HCT116 (cell line): ENCODE measurements around the gene COL8A2. TPM values are rescaled to one million over a fixed set of nuclear protein-coding genes. Genes with fewer than 3 reads are reported as not detected.

Source experiments
- ATAC-seq: fragments of 200-7000 bp; cut with Tn5 transposase; 2 replicates; pipeline ENCODE4 v1.9.1; 2020; ENCODE audit warnings: mild to moderate bottlenecking, moderate library complexity
- BruUV-seq: library from RNA; stranded (reverse); fragments of 400-500 nt; replicated peaks from 2 replicates; lab custom pipeline; 2021; lab: Mats Ljungman, UMichigan
- CTCF ChIA-PET: fragments of 300-600 bp; sonication (Branson Sonifier 250); formaldehyde crosslinking; loops from one replicate; lab custom pipeline; 2021; ENCODE audit warnings: antibody characterized with exemption; lab: Charles Lee
- POLR2A ChIA-PET: fragments of 300-600, 350-600 bp; sonication (Branson Sonifier 250); formaldehyde crosslinking; loops from one replicate; lab custom pipeline; 2021; ENCODE audit warnings: antibody characterized with exemption; lab: Charles Lee
- RAD21 ChIA-PET, 2 experiments: fragments of 300-600 bp; sonication (Branson Sonifier 250); formaldehyde crosslinking; loops; one replicate each; lab custom pipeline; 2023; ENCODE audit warnings: low total read pairs in 2 of 2; ENCODE audit not compliant: uncharacterized antibody in 2 of 2, unreplicated experiment in 2 of 2, low non-redundant PET in 1 of 2; lab: Charles Lee
- DNase-seq: peaks from one replicate; pipeline ENCODE4 v3.0.0-alpha.2; 2010; ENCODE audit warnings: low read depth, low spot score
- H2AFZ ChIP-seq: fragments of 200-600 bp; shearing (Covaris generic), sonication (generic); 2 replicates; pipeline ENCODE4 v1.6.1; 2017; ENCODE audit warnings: low read depth, mixed run types, mixed read lengths, antibody characterized with exemption, low read length; ENCODE audit not compliant: poor library complexity, severe bottlenecking
- H3K27ac ChIP-seq: 2 replicates; pipeline ENCODE4 v1.5.1; 2012; ENCODE audit warnings: low read depth, low read length
- H3K27me3 ChIP-seq: fragments of 200-600 bp; sonication (generic); 2 replicates; pipeline ENCODE4 v1.6.1; 2016; ENCODE audit warnings: mixed run types, low read length, mixed read lengths; ENCODE audit not compliant: insufficient read depth
- H3K36me3 ChIP-seq, 2 experiments: fragments of 200-500 bp in 1 of 2; fragments of 200-600 bp in 1 of 2; sonication (Bioruptor generic) in 1 of 2; sonication (generic) in 1 of 2; 2 replicates each; pipeline versions ENCODE4 v1.5.1 to v1.6.1; 2014 to 2016; ENCODE audit warnings: low read length in 2 of 2, inconsistent platforms in 1 of 2, mixed read lengths in 1 of 2, mixed run types in 1 of 2; ENCODE audit not compliant: insufficient read depth in 2 of 2, control insufficient read depth in 1 of 2
- H3K4me1 ChIP-seq, 2 experiments: fragments of 200-600 bp in 1 of 2; sonication (generic) in 1 of 2; 2 replicates each; pipeline versions ENCODE4 v1.5.1 to v1.6.1; 2012 to 2017; ENCODE audit warnings: low read length in 2 of 2, inconsistent platforms in 1 of 2, mild to moderate bottlenecking in 1 of 2, mixed read lengths in 1 of 2, mixed run types in 1 of 2, moderate library complexity in 1 of 2; ENCODE audit not compliant: insufficient read depth in 2 of 2, control insufficient read depth in 1 of 2
- H3K4me2 ChIP-seq: fragments of 200-600 bp; sonication (generic); 2 replicates; pipeline ENCODE4 v1.6.1; 2017; ENCODE audit warnings: mixed run types, low read length, mixed read lengths
- H3K4me3 ChIP-seq, 2 experiments: fragments of 200-600 bp in 1 of 2; sonication (generic) in 1 of 2; replicated peaks in 1 of 2; 2 replicates each; pipeline ENCODE4 v1.5.1; 2011 to 2016; ENCODE audit warnings: low read length in 2 of 2, control low read depth in 1 of 2, low read depth in 1 of 2, mild to moderate bottlenecking in 1 of 2, mixed read lengths in 1 of 2, mixed run types in 1 of 2
- H3K79me2 ChIP-seq: fragments of 200-600 bp; sonication (generic); 2 replicates; pipeline ENCODE4 v1.6.1; 2017; ENCODE audit warnings: mild to moderate bottlenecking, mixed run types, low read length, moderate library complexity, mixed read lengths; ENCODE audit not compliant: insufficient read depth
- H3K9ac ChIP-seq: fragments of 200-600 bp; sonication (generic); 2 replicates; pipeline ENCODE4 v1.6.1; 2016; ENCODE audit warnings: low read length, mixed read lengths
- H3K9me2 ChIP-seq: fragments of 200-600 bp; sonication (generic), shearing (Covaris generic); 2 replicates; pipeline ENCODE4 v1.6.1; 2017; ENCODE audit warnings: mixed run types, mild to moderate bottlenecking, moderate library complexity; ENCODE audit not compliant: insufficient read depth
- H3K9me3 ChIP-seq, 2 experiments: fragments of 200-500 bp in 1 of 2; fragments of 200-600 bp in 1 of 2; sonication (Bioruptor generic) in 1 of 2; sonication (generic) in 1 of 2; 2 replicates each; pipeline ENCODE4 v1.6.1; 2014 to 2017; ENCODE audit warnings: low read length in 2 of 2, mixed read lengths in 2 of 2, inconsistent platforms in 1 of 2, low read depth in 1 of 2, mild to moderate bottlenecking in 1 of 2, mixed run types in 1 of 2, moderate library complexity in 1 of 2; ENCODE audit not compliant: control insufficient read depth in 1 of 2, insufficient read depth in 1 of 2
- H4K20me1 ChIP-seq: fragments of 200-600 bp; sonication (generic), shearing (Covaris generic); 2 replicates; pipeline ENCODE4 v1.6.1; 2017; ENCODE audit warnings: mixed run types, mild to moderate bottlenecking, moderate library complexity; ENCODE audit not compliant: insufficient read depth
- ATF3 ChIP-seq: IDR thresholded peaks from 2 replicates; pipeline ENCODE4 v1.6.1; 2012
- CBX3 ChIP-seq: IDR thresholded peaks from 2 replicates; pipeline ENCODE4 v1.6.1; 2012; ENCODE audit warnings: low read depth
- CEBPB ChIP-seq: IDR thresholded peaks from 2 replicates; pipeline ENCODE4 v1.6.1; 2012; ENCODE audit warnings: low read depth
- CTCF ChIP-seq, 3 experiments: fragments of 200-600 bp in 1 of 3; sonication (generic) in 1 of 3; IDR thresholded peaks in 2 of 3; conservative IDR thresholded peaks in 1 of 3; 2 replicates each; pipeline ENCODE4 v1.5.1; 2012 to 2017; ENCODE audit warnings: low read depth in 2 of 3, low read length in 2 of 3, antibody characterized with exemption in 1 of 3, borderline replicate concordance in 1 of 3, control low read depth in 1 of 3, mild to moderate bottlenecking in 1 of 3, mixed read lengths in 1 of 3, mixed run types in 1 of 3, moderate library complexity in 1 of 3; ENCODE audit not compliant: insufficient read depth in 1 of 3
- EGR1 ChIP-seq: IDR thresholded peaks from 2 replicates; pipeline ENCODE4 v1.6.1; 2012; ENCODE audit warnings: low read depth
- ELF1 ChIP-seq: IDR thresholded peaks from 2 replicates; pipeline ENCODE4 v1.6.1; 2012; ENCODE audit warnings: low read depth, borderline replicate concordance
- EZH2phosphoT487 ChIP-seq: fragments of 200-600 bp; IDR thresholded peaks from 2 replicates; pipeline ENCODE4 v1.6.1; 2018; ENCODE audit warnings: antibody characterized with exemption, borderline replicate concordance
- FOSL1 ChIP-seq: IDR thresholded peaks from 2 replicates; pipeline ENCODE4 v1.6.1; 2012; ENCODE audit warnings: low read depth
- MAX ChIP-seq: IDR thresholded peaks from 2 replicates; pipeline ENCODE4 v1.6.1; 2012
- POLR2A ChIP-seq: IDR thresholded peaks from 2 replicates; pipeline ENCODE4 v1.7.0; 2011; ENCODE audit warnings: borderline replicate concordance; ENCODE audit not compliant: insufficient read depth, insufficient read length; ENCODE audit errors: extremely low read depth
- POLR2AphosphoS5 ChIP-seq: IDR thresholded peaks from 2 replicates; pipeline ENCODE4 v1.6.1; 2011; ENCODE audit warnings: mild to moderate bottlenecking, low read depth, low read length, moderate library complexity
- RAD21 ChIP-seq: IDR thresholded peaks from 2 replicates; pipeline ENCODE4 v1.6.1; 2012; ENCODE audit warnings: low read depth, mild to moderate bottlenecking
- REST ChIP-seq: IDR thresholded peaks from 2 replicates; pipeline ENCODE4 v1.6.1; 2012; ENCODE audit warnings: low read depth
- SIN3A ChIP-seq: IDR thresholded peaks from 2 replicates; pipeline ENCODE4 v1.6.1; 2012; ENCODE audit warnings: low read depth
- SP1 ChIP-seq: IDR thresholded peaks from 2 replicates; pipeline ENCODE4 v1.6.1; 2012; ENCODE audit warnings: low read depth
- SRF ChIP-seq: IDR thresholded peaks from 2 replicates; pipeline ENCODE4 v1.6.1; 2012; ENCODE audit warnings: low read depth
- TCF7L2 ChIP-seq: IDR thresholded peaks from 2 replicates; pipeline ENCODE4 v1.7.0; 2011; ENCODE audit warnings: borderline replicate concordance, inconsistent platforms; ENCODE audit not compliant: insufficient read depth, insufficient read length; ENCODE audit errors: extremely low read depth
- YY1 ChIP-seq: IDR thresholded peaks from 2 replicates; pipeline ENCODE4 v1.6.1; 2011; ENCODE audit warnings: low read length, low read depth, moderate library complexity, mild to moderate bottlenecking; ENCODE audit not compliant: insufficient replicate concordance; ENCODE audit errors: extremely low read depth
- ZNF274 ChIP-seq: fragments of 200-500 bp; sonication (Bioruptor generic); IDR thresholded peaks from 2 replicates; pipeline ENCODE4 v1.6.1; 2014; ENCODE audit warnings: mild to moderate bottlenecking, low read depth, low read length, inconsistent platforms
- intact Hi-C: fragments of 100-400 bp; cut with micrococcal nuclease; formaldehyde crosslinking; loops from 2 replicates; pipeline ENCODE4 v1.10.0; 2022
- total RNA-seq: library from RNA; stranded (reverse); gene quantifications from one replicate; pipeline ENCODE4 v1.2.1, GENCODE V29; 2021; ENCODE audit not compliant: unreplicated experiment

The COL8A2 gene
- total RNA-seq, 1 experiment from 2014 or later, result 0.05 TPM

GRCh38 chr1:36166136-36166535 is 41.1 kb upstream of the COL8A2 start:
- no TSS peak for BruUV-seq
- H2AFZ ChIP-seq, result no peak overlapping the region
- no peaks in the 10 kb centered on the region for H3K9me2 ChIP-seq
- no peak overlapping the region for H3K4me2 ChIP-seq
- peaks cover 0 to 11% of the 10 kb centered on the region in 2 experiments; a peak in 3 of 4 replicates for H3K4me1 ChIP-seq
- DNase-seq (no peak), ATAC-seq (no peak)
- intact Hi-C loops, result no loop called here
- peaks cover 7 to 14% of the 10 kb centered on the region in 2 experiments; a peak in 3 of 4 replicates for H3K36me3 ChIP-seq
- ChIA-PET RAD21 (no interaction called here), CTCF (no interaction called here), POLR2A (no interaction called here)
- H3K27ac ChIP-seq, result no peak overlapping the region
- H3K27me3 ChIP-seq, result no peaks in the 10 kb centered on the region
- no peak for TF ChIP-seq ATF3
- no peak for TF ChIP-seq CEBPB
- no peak for TF ChIP-seq CBX3
- no peak for TF ChIP-seq TCF7L2
- no peak for TF ChIP-seq FOSL1
- no peak for TF ChIP-seq SP1
- no peak for TF ChIP-seq SIN3A
- no peak for TF ChIP-seq EZH2phosphoT487
- no peak for TF ChIP-seq POLR2AphosphoS5
- no peak for TF ChIP-seq ZNF274
- TF ChIP-seq SRF, result no peak
- no peak for TF ChIP-seq ELF1
- no peak for TF ChIP-seq POLR2A
- TF ChIP-seq EGR1, result no peak
- TF ChIP-seq MAX, result no peak
- TF ChIP-seq REST, result no peak
- TF ChIP-seq RAD21, result no peak
- TF ChIP-seq YY1, result no peak
- no peak for TF ChIP-seq CTCF (IDR thresholded peaks at IDR 0.05 in 2 of 3, conservative IDR thresholded peaks at IDR 0.05 in 1 of 3; ENCODE audit: borderline replicate concordance in 1 of 3, insufficient read depth in 1 of 3, low read depth in 2 of 3, low read length in 2 of 3)
- H3K9ac ChIP-seq, result no peak overlapping the region
- H4K20me1 ChIP-seq, result no peaks in the 10 kb centered on the region
- no peak overlapping the region for H3K4me3 ChIP-seq
- no peaks in the 10 kb centered on the region for H3K9me3 ChIP-seq
- H3K79me2 ChIP-seq, result peaks cover 85% of the 10 kb centered on the region
